Spleen (tissue), 11 donors: ENCODE results near the gene CEP44. TPM values are rescaled to one million over a fixed set of nuclear protein-coding genes. Genes with fewer than 3 reads are reported as not detected.

Experiments used
- DNase-seq: peaks from one replicate; pipeline ENCODE4 v3.0.0-alpha.2; 2020
- H3K27ac ChIP-seq, 8 donors: fragments of 200-600 bp; sonication (generic) in 7 of 8; 1 replicate in 4 of 8; 2 replicates in 4 of 8; pipeline versions ENCODE4 v1.5.0 to v1.8.0; 2016 to 2021; ENCODE audit warnings: inconsistent platforms in 4 of 8, mild to moderate bottlenecking in 4 of 8, moderate library complexity in 1 of 8
- H3K27me3 ChIP-seq, 7 donors: fragments of 200-600 bp; sonication (generic) in 6 of 7; replicated peaks in 1 of 7; 1 replicate in 4 of 7; 2 replicates in 3 of 7; pipeline versions ENCODE4 v1.5.0 to v1.8.0; 2016 to 2021; ENCODE audit warnings: inconsistent platforms in 3 of 7, mild to moderate bottlenecking in 1 of 7
- H3K36me3 ChIP-seq, 6 donors: fragments of 200-600 bp; sonication (generic) in 5 of 6; 1 replicate in 4 of 6; 2 replicates in 2 of 6; pipeline versions ENCODE4 v1.5.0 to v1.8.0; 2016 to 2021; ENCODE audit warnings: inconsistent platforms in 2 of 6
- H3K4me1 ChIP-seq, 6 donors: fragments of 200-600 bp; sonication (generic) in 5 of 6; 1 replicate in 3 of 6; 2 replicates in 3 of 6; pipeline versions ENCODE4 v1.5.0 to v1.8.0; 2016 to 2021; ENCODE audit warnings: inconsistent platforms in 3 of 6
- H3K4me3 ChIP-seq, 8 donors: fragments of 200-600 bp; sonication (generic) in 7 of 8; 1 replicate in 4 of 8; 2 replicates in 4 of 8; pipeline versions ENCODE4 v1.5.0 to v1.8.0; 2016 to 2021; ENCODE audit warnings: inconsistent platforms in 4 of 8, mild to moderate bottlenecking in 4 of 8, moderate library complexity in 2 of 8
- H3K9me3 ChIP-seq, 8 donors: fragments of 200-600 bp; sonication (generic) in 7 of 8; 1 replicate in 4 of 8; 2 replicates in 4 of 8; pipeline versions ENCODE4 v1.5.0 to v1.8.0; 2016 to 2021; ENCODE audit warnings: inconsistent platforms in 4 of 8
- POLR2A ChIP-seq, 3 donors: fragments of 450-650 bp; IDR thresholded peaks; one replicate each; pipeline ENCODE4 v1.5.1; 2017; ENCODE audit warnings: antibody characterized with exemption in 3 of 3, mild to moderate bottlenecking in 1 of 3
- POLR2AphosphoS5 ChIP-seq, 3 donors: sonication (generic); formaldehyde crosslinking; IDR thresholded peaks; one replicate each; pipeline ENCODE4 v1.5.1; 2017; ENCODE audit warnings: antibody characterized with exemption in 3 of 3
- WGBS, 5 donors: extraction: QIAGEN DNeasy Blood & Tissue Kit in 3 of 5; methylation state at CpG; one replicate each; pipeline versions ENCODE4 v1.1.5 to v1.1.7; 2013 to 2018; 5-methylcytosine and 5-hydroxymethylcytosine counted together
- intact Hi-C: fragments of 100-400 bp; cut with DNase I; formaldehyde crosslinking; loops from one replicate; pipeline ENCODE4 v1.15.0; 2023; ENCODE audit warnings: low total_unique reads
- polyA plus RNA-seq, 3 donors: library from polyadenylated mRNA; stranded (reverse); fragments of 200-250 nt; gene quantifications; one replicate each; pipeline ENCODE4 v1.2.1, GENCODE V29; 2013
- total RNA-seq, 7 donors: library from RNA; depleted of rRNA in 3 of 7; stranded (reverse); fragments of >200 nt in 3 of 7; fragmentation: NEBNext Ultra II Directional in 4 of 7; extraction: Animal tissue kit (Norgen Biotek cat#: 25700) in 4 of 7; gene quantifications; one replicate each; pipeline versions ENCODE4 v1.1.0 to v1.2.1, GENCODE V29; 2016 to 2021
- TF ChIP-seq, protein P1 (sequence below), 11 experiments: fragments of 200-600 bp in 7 of 11; fragments of 450-650 bp in 4 of 11; sonication (generic) in 4 of 11; IDR thresholded peaks in 8 of 11; conservative IDR thresholded peaks in 3 of 11; 1 replicate in 7 of 11; 2 replicates in 4 of 11; pipeline versions ENCODE4 v1.4.0 to v1.8.0; 2016 to 2021; ENCODE audit warnings: antibody characterized with exemption in 11 of 11, inconsistent platforms in 4 of 11, mild to moderate bottlenecking in 1 of 11
- donor health status: healthy with polysubstance abuse.
- donor health status: DM: no; HTN: no; CAD: no; lungs with moderate emphysema.
- donor health status: DM: no; HTN: no; CAD: no.
- donor health status: Bipolar disorder and iron deficiency.
- donor health status: healthy.
- donor health status: DM: no; HTN: no; CAD: no.
- donor health status: DM: yes; HTN: yes; CAD: no.

The CEP44 gene
- total and polyA plus RNA-seq, 10 donors, result 5.6 to 27.7 (median 15.9) TPM

DNA sequence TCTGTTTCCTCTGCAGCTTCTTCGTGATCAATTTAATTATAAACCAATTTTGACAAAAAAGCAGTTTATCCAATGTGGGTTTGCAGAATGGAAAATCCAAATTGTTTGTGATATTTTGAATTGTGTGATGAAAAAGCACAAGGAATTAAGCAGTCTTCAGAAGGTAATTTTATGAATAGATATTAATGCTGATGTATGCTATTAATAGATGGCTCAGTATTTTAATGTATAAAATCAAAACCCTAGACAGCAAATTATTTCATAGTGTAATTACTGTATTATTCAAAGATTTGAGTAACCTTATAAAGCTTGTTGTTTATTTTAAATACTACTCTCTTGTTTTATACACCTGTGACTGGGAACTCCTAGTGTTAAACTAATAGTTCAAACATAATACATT, 20.0 kb downstream of the CEP44 start:
- TF ChIP-seq, protein P1, sequence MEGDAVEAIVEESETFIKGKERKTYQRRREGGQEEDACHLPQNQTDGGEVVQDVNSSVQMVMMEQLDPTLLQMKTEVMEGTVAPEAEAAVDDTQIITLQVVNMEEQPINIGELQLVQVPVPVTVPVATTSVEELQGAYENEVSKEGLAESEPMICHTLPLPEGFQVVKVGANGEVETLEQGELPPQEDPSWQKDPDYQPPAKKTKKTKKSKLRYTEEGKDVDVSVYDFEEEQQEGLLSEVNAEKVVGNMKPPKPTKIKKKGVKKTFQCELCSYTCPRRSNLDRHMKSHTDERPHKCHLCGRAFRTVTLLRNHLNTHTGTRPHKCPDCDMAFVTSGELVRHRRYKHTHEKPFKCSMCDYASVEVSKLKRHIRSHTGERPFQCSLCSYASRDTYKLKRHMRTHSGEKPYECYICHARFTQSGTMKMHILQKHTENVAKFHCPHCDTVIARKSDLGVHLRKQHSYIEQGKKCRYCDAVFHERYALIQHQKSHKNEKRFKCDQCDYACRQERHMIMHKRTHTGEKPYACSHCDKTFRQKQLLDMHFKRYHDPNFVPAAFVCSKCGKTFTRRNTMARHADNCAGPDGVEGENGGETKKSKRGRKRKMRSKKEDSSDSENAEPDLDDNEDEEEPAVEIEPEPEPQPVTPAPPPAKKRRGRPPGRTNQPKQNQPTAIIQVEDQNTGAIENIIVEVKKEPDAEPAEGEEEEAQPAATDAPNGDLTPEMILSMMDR (IDR thresholded peaks at IDR 0.05 in 8 of 11, conservative IDR thresholded peaks at IDR 0.05 in 3 of 11), result no peak
- TF ChIP-seq POLR2A (IDR thresholded peaks at IDR 0.05), result no peak
- no peak for TF ChIP-seq POLR2AphosphoS5 (IDR thresholded peaks at IDR 0.05)
- no peaks in the 10 kb centered on the region for H3K27me3 ChIP-seq
- H3K9me3 ChIP-seq, result no peaks in the 10 kb centered on the region
- WGBS, 5 donors, result 95 to 100% (median 96%) methylated on average over 1 of the region's 1 CpG
- no peak for DNase-seq
- H3K4me1 ChIP-seq, result no peaks in the 10 kb centered on the region
- H3K27ac ChIP-seq, result no peak overlapping the region
- H3K36me3 ChIP-seq, result peaks cover 0 to 100% (median 28%) of the 10 kb centered on the region in 6 donors
- intact Hi-C loops, result loop anchor here (10.0 kb wide), 1 partner anchor 79 kb away; no protein-coding TSS in a partner anchor
- no peak overlapping the region for H3K4me3 ChIP-seq

DNA sequence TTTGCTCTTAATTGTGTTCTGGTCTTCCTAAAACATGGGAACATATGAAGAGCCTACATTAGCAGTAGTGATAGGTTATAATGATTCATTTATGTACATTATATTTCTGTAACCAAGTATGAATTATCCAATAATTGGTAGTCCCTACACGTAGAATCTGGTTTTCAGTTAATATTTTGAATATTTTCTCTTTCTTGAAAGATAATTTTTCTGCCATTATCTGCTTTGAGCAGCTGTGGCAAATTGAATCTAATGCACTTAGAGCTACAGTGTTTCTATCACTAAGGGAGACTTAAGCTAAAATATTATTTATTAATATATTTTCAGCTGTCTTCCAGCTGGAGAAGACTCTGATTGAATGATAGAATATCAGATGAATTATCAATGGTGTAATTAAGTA, 21.0 kb downstream of the CEP44 start:
- no peaks in the 10 kb centered on the region for H3K27me3 ChIP-seq
- no peaks in the 10 kb centered on the region for H3K4me1 ChIP-seq
- no peak overlapping the region for H3K4me3 ChIP-seq
- H3K27ac ChIP-seq, result no peak overlapping the region
- peaks cover 0 to 100% (median 31%) of the 10 kb centered on the region in 6 donors for H3K36me3 ChIP-seq
- intact Hi-C loops, result loop anchor here (10.0 kb wide), 1 partner anchor 80 kb away; no protein-coding TSS in a partner anchor
- no peaks in the 10 kb centered on the region for H3K9me3 ChIP-seq
- no peak for TF ChIP-seq POLR2AphosphoS5 (IDR thresholded peaks at IDR 0.05)
- no peak for DNase-seq
- WGBS, 5 donors, result 86 to 100% (median 94%) methylated on average over 1 of the region's 1 CpG

DNA sequence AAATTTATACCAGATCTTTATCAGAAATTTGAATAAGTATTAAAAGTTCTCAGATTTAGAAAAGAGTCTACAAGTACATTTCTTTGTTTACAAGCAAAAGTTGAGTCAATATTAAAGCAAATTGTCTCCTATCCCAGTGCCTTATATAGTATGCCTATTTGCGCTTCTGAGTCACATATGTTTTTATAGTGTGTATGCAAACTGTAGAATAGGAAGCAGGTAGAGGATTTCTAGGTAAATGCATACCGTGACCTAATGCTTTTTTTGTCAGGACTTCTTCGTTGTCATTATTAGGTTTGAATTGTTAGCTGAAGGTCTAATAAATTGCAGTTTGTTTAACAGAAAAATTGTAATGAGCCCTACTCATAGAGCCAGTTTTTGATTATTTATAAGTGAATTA, 22.2 kb downstream of the CEP44 start:
- WGBS, 5 donors, result 96 to 98% (median 98%) methylated on average over 3 of the region's 3 CpGs

DNA sequence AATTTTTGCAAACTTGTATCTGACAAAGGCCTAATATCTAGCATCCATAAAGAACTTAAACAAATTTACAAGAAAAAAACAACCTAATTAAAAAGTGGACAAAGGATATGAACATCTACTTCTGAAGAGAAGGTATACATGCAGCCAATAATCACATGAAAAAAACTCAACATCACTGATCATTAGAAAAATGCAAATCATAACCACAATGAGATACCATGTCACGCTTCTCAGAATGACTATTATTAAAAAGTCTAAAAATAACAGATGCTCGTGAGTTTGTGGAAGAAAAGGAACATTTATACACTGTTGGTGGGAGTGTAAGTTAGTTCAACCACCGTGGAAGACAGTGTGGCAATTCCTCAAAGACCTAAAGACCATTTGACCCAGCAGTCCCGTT, 24.0 kb downstream of the CEP44 start:
- H3K36me3 ChIP-seq, result peaks cover 0 to 100% (median 44%) of the 10 kb centered on the region in 6 donors
- H3K9me3 ChIP-seq, result no peaks in the 10 kb centered on the region
- whole genome bisulfite sequencing, 5 donors, result 78 to 93% (median 86%) methylated on average over 4 of the region's 4 CpGs
- intact Hi-C loops, result loop anchor here (10.0 kb wide), 1 partner anchor 83 kb away; no protein-coding TSS in a partner anchor
- H3K4me1 ChIP-seq, result no peaks in the 10 kb centered on the region
- no peak overlapping the region for H3K4me3 ChIP-seq
- no peaks in the 10 kb centered on the region for H3K27me3 ChIP-seq
- TF ChIP-seq POLR2AphosphoS5 (IDR thresholded peaks at IDR 0.05) (no peak), POLR2A (IDR thresholded peaks at IDR 0.05) (no peak)
- TF ChIP-seq, protein P1 (IDR thresholded peaks at IDR 0.05 in 8 of 11, conservative IDR thresholded peaks at IDR 0.05 in 3 of 11), result no peak
- no peak overlapping the region for H3K27ac ChIP-seq
- DNase-seq, result no peak

More for the DNA sequence above, 22.2 kb downstream of the CEP44 start:
- peaks cover 0 to 100% (median 36%) of the 10 kb centered on the region in 6 donors for H3K36me3 ChIP-seq
- DNase-seq, result no peak
- no peaks in the 10 kb centered on the region for H3K9me3 ChIP-seq
- TF ChIP-seq POLR2AphosphoS5 (IDR thresholded peaks at IDR 0.05) (no peak), POLR2A (IDR thresholded peaks at IDR 0.05) (no peak)
- TF ChIP-seq, protein P1 (IDR thresholded peaks at IDR 0.05 in 8 of 11, conservative IDR thresholded peaks at IDR 0.05 in 3 of 11), result no peak
- intact Hi-C loops, result loop anchor here (10.0 kb wide), 1 partner anchor 81 kb away; no protein-coding TSS in a partner anchor
- no peak overlapping the region for H3K4me3 ChIP-seq
- no peak overlapping the region for H3K27ac ChIP-seq
- no peaks in the 10 kb centered on the region for H3K27me3 ChIP-seq
- no peaks in the 10 kb centered on the region for H3K4me1 ChIP-seq
